ENCODE results near the gene AMBP.
A peak's percentile ranks its signal among the peaks of the same experiment; 100 is the strongest.

The AMBP gene

GRCh38 chr9:114035221-114035844, 42.8 kb downstream of the AMBP start:
- DNase-seq (ENCODE audit: insufficient read length, low spot score) (no peak), FAIRE-seq (no peak)
- no peak for TF ChIP-seq CTCF (IDR thresholded peaks at IDR 0.05; ENCODE audit: insufficient read depth, missing control alignments)

GRCh38 chr9:114034661-114035062, 43.4 kb downstream of the AMBP start:
- no peak for TF ChIP-seq CTCF (IDR thresholded peaks at IDR 0.05; ENCODE audit: insufficient read depth, missing control alignments)
- DNase-seq (ENCODE audit: insufficient read length, low spot score) (no peak), FAIRE-seq (no peak)

- FAIRE-seq (no peak), DNase-seq (ENCODE audit: insufficient read length, low spot score) (no peak)
- no peak for TF ChIP-seq CTCF (IDR thresholded peaks at IDR 0.05; ENCODE audit: insufficient read depth, missing control alignments)
These were observed 43.9 kb downstream of the AMBP start for GRCh38 chr9:114034196-114034595.

- TF ChIP-seq CTCF (IDR thresholded peaks at IDR 0.05; ENCODE audit: insufficient read depth, missing control alignments): peak; percentile 67
- FAIRE-seq (no peak), DNase-seq (ENCODE audit: insufficient read length, low spot score) (no peak)
These were observed 44.5 kb downstream of the AMBP start for GRCh38 chr9:114033397-114034103.

GRCh38 chr9:114031948-114032840, 45.9 kb downstream of the AMBP start:
- TF ChIP-seq CTCF (IDR thresholded peaks at IDR 0.05; ENCODE audit: insufficient read depth, missing control alignments): no peak

GRCh38 chr9:114031037-114031630, 47.0 kb downstream of the AMBP start:
- no peak for DNase-seq (ENCODE audit: insufficient read length, low spot score)
- FAIRE-seq: no peak
- TF ChIP-seq CTCF (IDR thresholded peaks at IDR 0.05; ENCODE audit: insufficient read depth, missing control alignments): no peak

More at GRCh38 chr9:114031948-114032840, 45.9 kb downstream of the AMBP start:
- DNase-seq (ENCODE audit: insufficient read length, low spot score): no peak
- no peak for FAIRE-seq

Data from D721Med (cell line).